Measurements from ENCODE around the gene GNAZ. TPM values are rescaled to one million over a fixed set of nuclear protein-coding genes. Genes with fewer than 3 reads are reported as not detected.
A peak's percentile ranks its signal among the peaks of the same experiment; 100 is the strongest.
"Not testable (repeated sequence)": the region's sequence is repeated elsewhere in the genome, so short reads cannot be mapped to it uniquely, and the experiment has no call there.

GNAZ gene
- total RNA-seq = 0.64 and 1.3 TPM in 2 replicates

DNA sequence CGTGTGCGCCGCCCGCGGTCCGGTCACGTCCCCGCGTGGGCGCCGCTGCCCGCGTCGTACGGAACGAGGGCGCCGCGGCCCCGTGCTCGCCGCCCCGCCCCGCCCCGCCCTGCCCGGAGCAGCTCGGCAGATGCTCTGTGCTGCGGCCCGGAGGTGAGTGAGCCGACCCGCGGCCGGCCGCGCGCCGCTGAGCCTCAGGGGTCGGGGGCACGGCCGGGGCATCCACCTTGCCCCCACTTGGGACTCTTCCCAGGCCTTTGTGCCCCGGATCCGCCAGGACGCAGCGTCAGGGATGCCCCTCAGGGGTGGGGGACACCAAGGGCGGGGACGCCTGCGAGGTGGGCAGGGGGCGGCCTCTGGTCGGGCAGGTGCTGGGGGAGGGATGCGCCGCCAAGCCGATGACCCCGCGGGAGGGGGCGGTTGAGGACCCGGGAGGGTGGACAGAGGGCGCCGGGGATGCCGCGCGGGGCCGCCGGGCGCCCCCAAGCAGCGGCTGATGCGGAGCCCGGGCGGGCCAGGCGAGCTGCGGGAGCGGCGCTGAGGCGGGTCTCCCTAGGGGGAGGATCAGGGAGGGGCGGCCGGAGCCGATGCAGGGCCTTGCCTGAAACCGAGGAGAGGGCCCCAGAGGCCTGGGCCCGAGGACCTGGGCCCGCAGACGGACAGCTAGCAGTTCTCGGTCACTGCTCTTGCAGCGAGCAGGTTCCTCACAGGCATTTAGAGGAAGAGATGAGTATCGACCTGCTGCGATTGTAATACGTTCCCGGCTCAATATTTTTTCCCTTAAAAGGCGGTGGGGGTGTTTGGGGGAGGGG is at the start of gene GNAZ:
Gene GNAZ (plus strand): TSS at position 102 of the 812 bp plus-strand sequence. CDS start 25,177 bp downstream, outside the sequence.
- no peak for DNase-seq (ENCODE audit: low read depth)
- TF ChIP-seq, protein P1, sequence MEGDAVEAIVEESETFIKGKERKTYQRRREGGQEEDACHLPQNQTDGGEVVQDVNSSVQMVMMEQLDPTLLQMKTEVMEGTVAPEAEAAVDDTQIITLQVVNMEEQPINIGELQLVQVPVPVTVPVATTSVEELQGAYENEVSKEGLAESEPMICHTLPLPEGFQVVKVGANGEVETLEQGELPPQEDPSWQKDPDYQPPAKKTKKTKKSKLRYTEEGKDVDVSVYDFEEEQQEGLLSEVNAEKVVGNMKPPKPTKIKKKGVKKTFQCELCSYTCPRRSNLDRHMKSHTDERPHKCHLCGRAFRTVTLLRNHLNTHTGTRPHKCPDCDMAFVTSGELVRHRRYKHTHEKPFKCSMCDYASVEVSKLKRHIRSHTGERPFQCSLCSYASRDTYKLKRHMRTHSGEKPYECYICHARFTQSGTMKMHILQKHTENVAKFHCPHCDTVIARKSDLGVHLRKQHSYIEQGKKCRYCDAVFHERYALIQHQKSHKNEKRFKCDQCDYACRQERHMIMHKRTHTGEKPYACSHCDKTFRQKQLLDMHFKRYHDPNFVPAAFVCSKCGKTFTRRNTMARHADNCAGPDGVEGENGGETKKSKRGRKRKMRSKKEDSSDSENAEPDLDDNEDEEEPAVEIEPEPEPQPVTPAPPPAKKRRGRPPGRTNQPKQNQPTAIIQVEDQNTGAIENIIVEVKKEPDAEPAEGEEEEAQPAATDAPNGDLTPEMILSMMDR (IDR thresholded peaks at IDR 0.05; ENCODE audit: insufficient read depth, low read depth, low read length) = no peak

GRCh38 chr22:23020659-23021293 is 49.5 kb upstream of the GNAZ start:
- TF ChIP-seq, protein P1 (IDR thresholded peaks at IDR 0.05; ENCODE audit: insufficient read depth, low read depth, low read length) = no peak

More for the DNA sequence above, at the start of gene GNAZ:
- peak within 1 kb of the TSS; percentile 53 for H3K4me3 ChIP-seq (ENCODE audit: low read depth, low read length)

DNA sequence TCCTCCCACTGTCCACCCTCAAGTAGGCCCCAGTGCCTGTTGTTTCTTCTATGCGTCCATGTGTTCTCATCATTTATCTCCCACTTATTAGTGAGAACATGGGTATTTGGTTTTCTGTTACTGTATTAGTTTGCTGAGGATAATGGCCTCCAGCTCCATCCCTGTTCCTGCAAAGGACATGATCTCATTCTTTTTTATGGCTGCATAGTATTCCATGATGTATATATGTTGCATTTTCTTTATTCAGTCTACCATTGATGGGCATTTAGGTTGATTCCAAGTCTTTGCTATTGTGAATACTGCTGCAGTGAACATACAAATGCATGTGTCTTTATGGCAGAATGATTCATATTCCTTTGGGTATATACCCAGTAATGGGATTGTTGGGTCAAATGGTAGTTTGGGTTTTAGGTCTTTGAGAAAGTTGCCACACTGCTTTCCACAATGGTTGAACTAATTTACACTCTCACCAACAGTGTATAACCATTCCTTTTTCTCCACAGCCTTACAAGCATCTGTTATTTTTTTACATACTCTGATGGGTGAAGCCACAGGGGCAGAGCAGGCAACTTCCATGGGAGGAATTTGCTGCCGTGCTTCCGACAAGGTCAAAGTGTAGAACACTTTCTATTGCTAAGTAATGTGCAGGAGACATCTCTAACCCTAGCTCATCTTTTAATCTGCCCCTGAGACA is 48.5 kb upstream of the GNAZ start:
- not testable (repeated sequence) for DNase-seq (ENCODE audit: low read depth)

More at GRCh38 chr22:23020659-23021293, 49.5 kb upstream of the GNAZ start:
- no peak for DNase-seq (ENCODE audit: low read depth)
- no peak overlapping the region for H3K4me3 ChIP-seq (ENCODE audit: low read depth, low read length)

GRCh38 chr22:23023294-23023693 is 47.0 kb upstream of the GNAZ start:
- TF ChIP-seq, protein P1 (IDR thresholded peaks at IDR 0.05; ENCODE audit: insufficient read depth, low read depth, low read length) = no peak
- H3K4me3 ChIP-seq (ENCODE audit: low read depth, low read length) = no peak overlapping the region
- no peak for DNase-seq (ENCODE audit: low read depth)

More for the DNA sequence above, 48.5 kb upstream of the GNAZ start:
- not testable (repeated sequence) for H3K4me3 ChIP-seq (ENCODE audit: low read depth, low read length)

- TF ChIP-seq, protein P1 (IDR thresholded peaks at IDR 0.05; ENCODE audit: insufficient read depth, low read depth, low read length) = no peak
- no peak overlapping the region for H3K4me3 ChIP-seq (ENCODE audit: low read depth, low read length)
- no peak for DNase-seq (ENCODE audit: low read depth)
Measured at GRCh38 chr22:23026777-23027176, 43.5 kb upstream of the GNAZ start.

- DNase-seq (ENCODE audit: low read depth); H3K4me3 ChIP-seq (ENCODE audit: low read depth, low read length): not testable (repeated sequence)
Measured at GRCh38 chr22:23027849-23028248, 42.5 kb upstream of the GNAZ start.

- no peak for DNase-seq (ENCODE audit: low read depth)
- TF ChIP-seq, protein P1 (IDR thresholded peaks at IDR 0.05; ENCODE audit: insufficient read depth, low read depth, low read length) = no peak
- no peak overlapping the region for H3K4me3 ChIP-seq (ENCODE audit: low read depth, low read length)
Measured at GRCh38 chr22:23029521-23030228, 40.6 kb upstream of the GNAZ start.

Data from fibroblast of villous mesenchyme (primary cell).